ENCODE measurements around the gene POLG2.

GRCh38 chr17:64470625-64471024 is 26.2 kb downstream of the POLG2 start:
- TF ChIP-seq CTCF (IDR thresholded peaks at IDR 0.05): no peak
- TF ChIP-seq POLR2A (IDR thresholded peaks at IDR 0.05): no peak
